ENCODE measurements around the gene COL18A1.

DNA sequence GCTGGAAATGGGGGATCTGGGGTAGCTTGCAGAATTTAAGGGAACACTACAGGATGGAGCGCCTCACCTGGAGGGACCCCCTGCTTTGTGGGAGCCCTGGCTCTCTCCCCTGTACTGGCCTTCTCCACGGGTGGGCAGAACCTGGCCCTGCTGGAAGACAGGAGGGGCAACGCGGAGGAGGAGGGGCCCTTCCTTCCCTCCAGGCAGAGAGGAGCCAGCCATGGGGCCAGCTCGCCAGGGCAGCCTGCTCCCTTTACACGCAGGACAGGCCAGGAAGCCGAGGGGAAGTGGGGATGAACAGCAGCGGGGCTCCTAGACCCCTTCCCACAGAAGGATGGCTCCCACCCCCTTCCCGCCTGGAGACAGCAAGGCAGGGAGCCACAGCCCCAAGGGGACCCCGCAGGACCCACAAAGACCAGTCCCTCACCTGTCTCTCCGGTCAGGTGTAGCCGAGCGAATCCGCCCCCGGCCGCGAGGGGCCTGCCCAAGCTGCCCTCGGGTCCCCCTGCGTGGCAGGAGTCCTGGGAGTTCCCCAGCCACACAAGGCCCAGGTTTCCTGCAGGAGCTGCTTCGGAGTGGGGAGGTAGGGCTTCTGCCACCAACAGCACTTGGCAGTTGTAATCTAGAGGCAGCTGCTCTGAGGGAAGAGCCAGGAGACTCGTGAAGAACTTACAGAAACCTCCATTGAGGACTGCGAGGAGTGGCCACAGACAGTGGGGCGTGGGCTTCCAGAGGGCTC is 138.9 kb downstream of the COL18A1 start:
- TF ChIP-seq, protein P1, sequence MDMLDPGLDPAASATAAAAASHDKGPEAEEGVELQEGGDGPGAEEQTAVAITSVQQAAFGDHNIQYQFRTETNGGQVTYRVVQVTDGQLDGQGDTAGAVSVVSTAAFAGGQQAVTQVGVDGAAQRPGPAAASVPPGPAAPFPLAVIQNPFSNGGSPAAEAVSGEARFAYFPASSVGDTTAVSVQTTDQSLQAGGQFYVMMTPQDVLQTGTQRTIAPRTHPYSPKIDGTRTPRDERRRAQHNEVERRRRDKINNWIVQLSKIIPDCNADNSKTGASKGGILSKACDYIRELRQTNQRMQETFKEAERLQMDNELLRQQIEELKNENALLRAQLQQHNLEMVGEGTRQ (IDR thresholded peaks at IDR 0.05; ENCODE audit: low read length): no peak
- TF ChIP-seq, protein P2, sequence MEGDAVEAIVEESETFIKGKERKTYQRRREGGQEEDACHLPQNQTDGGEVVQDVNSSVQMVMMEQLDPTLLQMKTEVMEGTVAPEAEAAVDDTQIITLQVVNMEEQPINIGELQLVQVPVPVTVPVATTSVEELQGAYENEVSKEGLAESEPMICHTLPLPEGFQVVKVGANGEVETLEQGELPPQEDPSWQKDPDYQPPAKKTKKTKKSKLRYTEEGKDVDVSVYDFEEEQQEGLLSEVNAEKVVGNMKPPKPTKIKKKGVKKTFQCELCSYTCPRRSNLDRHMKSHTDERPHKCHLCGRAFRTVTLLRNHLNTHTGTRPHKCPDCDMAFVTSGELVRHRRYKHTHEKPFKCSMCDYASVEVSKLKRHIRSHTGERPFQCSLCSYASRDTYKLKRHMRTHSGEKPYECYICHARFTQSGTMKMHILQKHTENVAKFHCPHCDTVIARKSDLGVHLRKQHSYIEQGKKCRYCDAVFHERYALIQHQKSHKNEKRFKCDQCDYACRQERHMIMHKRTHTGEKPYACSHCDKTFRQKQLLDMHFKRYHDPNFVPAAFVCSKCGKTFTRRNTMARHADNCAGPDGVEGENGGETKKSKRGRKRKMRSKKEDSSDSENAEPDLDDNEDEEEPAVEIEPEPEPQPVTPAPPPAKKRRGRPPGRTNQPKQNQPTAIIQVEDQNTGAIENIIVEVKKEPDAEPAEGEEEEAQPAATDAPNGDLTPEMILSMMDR (IDR thresholded peaks at IDR 0.05; ENCODE audit: control extremely low read depth in 1 of 3, insufficient read depth in 1 of 3, low read depth in 1 of 3, low read length in 3 of 3): no peak
- no peak for TF ChIP-seq POLR2A (IDR thresholded peaks at IDR 0.05; ENCODE audit: control extremely low read depth in 1 of 2, low read depth in 2 of 2, low read length in 2 of 2)

Data from H1 (cell line).